Uterus (tissue), 2 donors: ENCODE data around the gene ZNF724.

Experiments used
- POLR2A ChIP-seq, 2 donors: fragments of 450-650 bp; IDR thresholded peaks; one replicate each; pipeline ENCODE4 v1.6.1; 2016; ENCODE audit warnings: antibody characterized with exemption in 2 of 2, mild to moderate bottlenecking in 1 of 2, moderate library complexity in 1 of 2
- TF ChIP-seq, protein P1 (sequence below), 4 experiments: fragments of 200-600 bp in 2 of 4; fragments of 450-650 bp in 2 of 4; sonication (generic) in 2 of 4; IDR thresholded peaks; one replicate each; pipeline ENCODE4 v1.5.1; 2016 to 2019; ENCODE audit warnings: antibody characterized with exemption in 4 of 4, mild to moderate bottlenecking in 2 of 4, moderate library complexity in 1 of 4

DNA sequence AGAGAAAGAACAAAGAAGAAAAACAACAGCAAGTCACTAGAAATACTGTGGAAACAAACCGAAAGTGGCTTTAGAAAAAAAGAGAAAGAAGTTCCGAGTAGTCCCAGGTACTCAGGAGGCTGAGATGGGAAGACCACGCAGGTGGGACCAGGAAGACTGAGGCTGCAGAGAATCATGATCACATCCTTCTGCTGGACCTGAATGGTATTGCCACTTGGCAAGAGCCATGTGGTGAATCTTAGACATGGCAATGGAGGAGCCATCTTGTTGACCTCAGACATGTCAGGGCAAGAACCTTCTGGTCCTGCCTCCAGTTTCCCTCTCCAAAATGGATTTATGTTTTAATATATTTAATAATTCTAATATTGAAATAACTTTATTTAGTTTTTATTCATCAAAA lies 37.4 kb upstream of the ZNF724 start:
- TF ChIP-seq, protein P1, sequence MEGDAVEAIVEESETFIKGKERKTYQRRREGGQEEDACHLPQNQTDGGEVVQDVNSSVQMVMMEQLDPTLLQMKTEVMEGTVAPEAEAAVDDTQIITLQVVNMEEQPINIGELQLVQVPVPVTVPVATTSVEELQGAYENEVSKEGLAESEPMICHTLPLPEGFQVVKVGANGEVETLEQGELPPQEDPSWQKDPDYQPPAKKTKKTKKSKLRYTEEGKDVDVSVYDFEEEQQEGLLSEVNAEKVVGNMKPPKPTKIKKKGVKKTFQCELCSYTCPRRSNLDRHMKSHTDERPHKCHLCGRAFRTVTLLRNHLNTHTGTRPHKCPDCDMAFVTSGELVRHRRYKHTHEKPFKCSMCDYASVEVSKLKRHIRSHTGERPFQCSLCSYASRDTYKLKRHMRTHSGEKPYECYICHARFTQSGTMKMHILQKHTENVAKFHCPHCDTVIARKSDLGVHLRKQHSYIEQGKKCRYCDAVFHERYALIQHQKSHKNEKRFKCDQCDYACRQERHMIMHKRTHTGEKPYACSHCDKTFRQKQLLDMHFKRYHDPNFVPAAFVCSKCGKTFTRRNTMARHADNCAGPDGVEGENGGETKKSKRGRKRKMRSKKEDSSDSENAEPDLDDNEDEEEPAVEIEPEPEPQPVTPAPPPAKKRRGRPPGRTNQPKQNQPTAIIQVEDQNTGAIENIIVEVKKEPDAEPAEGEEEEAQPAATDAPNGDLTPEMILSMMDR (IDR thresholded peaks at IDR 0.05) = no peak
- TF ChIP-seq POLR2A (IDR thresholded peaks at IDR 0.05) = no peak
